CD4-positive, alpha-beta memory T cell (primary cell): ENCODE results near the gene CACHD1. TPM values are rescaled to one million over a fixed set of nuclear protein-coding genes. Genes with fewer than 3 reads are reported as not detected.

Experiments
- CTCF ChIA-PET: fragments of 350-600 bp; sonication (Branson Sonifier 250); formaldehyde crosslinking; loops from one replicate; lab custom pipeline; 2021; ENCODE audit warnings: inconsistent platforms; ENCODE audit not compliant: partially characterized antibody; lab: Charles Lee
- POLR2A ChIA-PET: fragments of 350-600 bp; sonication (Branson Sonifier 250); formaldehyde crosslinking; loops from one replicate; lab custom pipeline; 2021; ENCODE audit not compliant: partially characterized antibody; lab: Charles Lee
- DNase-seq, 5 donors: peaks; one replicate each; pipeline versions ENCODE4 v3.0.0 to v3.0.0-alpha.2; 2020 to 2022; ENCODE audit warnings: mixed read lengths in 1 of 5
- H3K27ac ChIP-seq: one replicate; pipeline ENCODE4 v1.7.0; 2013; ENCODE audit warnings: low read depth, low read length
- H3K27me3 ChIP-seq: 2 replicates; pipeline ENCODE4 v1.7.0; 2013; ENCODE audit warnings: mild to moderate bottlenecking, low read length, moderate library complexity; ENCODE audit not compliant: insufficient read depth
- H3K36me3 ChIP-seq: 2 replicates; pipeline ENCODE4 v1.7.0; 2013; ENCODE audit warnings: mild to moderate bottlenecking, low read length, moderate library complexity; ENCODE audit not compliant: insufficient read depth
- H3K4me1 ChIP-seq: 2 replicates; pipeline ENCODE4 v1.7.0; 2013; ENCODE audit warnings: mild to moderate bottlenecking, low read length, moderate library complexity; ENCODE audit not compliant: insufficient read depth
- H3K4me3 ChIP-seq, 2 donors: one replicate each; pipeline ENCODE4 v1.7.0; 2013; ENCODE audit warnings: low read length in 2 of 2, mild to moderate bottlenecking in 1 of 2
- H3K9me3 ChIP-seq, 2 donors: one replicate each; pipeline ENCODE4 v1.7.0; 2013; ENCODE audit warnings: low read length in 2 of 2, control low read depth in 1 of 2; ENCODE audit not compliant: control insufficient read depth in 1 of 2
- H3K27ac Mint-ChIP-seq, 7 donors: one replicate each; pipeline ENCODE4 v1.8.0; 2020 to 2021; ENCODE audit warnings: mixed read lengths in 7 of 7, mild to moderate bottlenecking in 6 of 7, inconsistent platforms in 3 of 7, moderate library complexity in 3 of 7
- H3K27me3 Mint-ChIP-seq, 2 donors: one replicate each; pipeline ENCODE4 v1.8.0; 2020 to 2021; ENCODE audit warnings: mixed read lengths in 2 of 2
- H3K36me3 Mint-ChIP-seq, 2 donors: one replicate each; pipeline ENCODE4 v1.8.0; 2020 to 2021; ENCODE audit warnings: mixed read lengths in 2 of 2, inconsistent platforms in 1 of 2, mild to moderate bottlenecking in 1 of 2
- H3K4me1 Mint-ChIP-seq, 4 donors: one replicate each; pipeline ENCODE4 v1.8.0; 2020 to 2021; ENCODE audit warnings: mixed read lengths in 4 of 4, mild to moderate bottlenecking in 1 of 4
- H3K4me3 Mint-ChIP-seq, 8 donors: one replicate each; pipeline ENCODE4 v1.8.0; 2020 to 2021; ENCODE audit warnings: mixed read lengths in 8 of 8, mild to moderate bottlenecking in 7 of 8, moderate library complexity in 6 of 8, inconsistent platforms in 3 of 8
- H3K9me3 Mint-ChIP-seq, 8 donors: one replicate each; pipeline ENCODE4 v1.8.0; 2020 to 2021; ENCODE audit warnings: mixed read lengths in 8 of 8, mild to moderate bottlenecking in 5 of 8, inconsistent platforms in 3 of 8, moderate library complexity in 1 of 8
- intact Hi-C: fragments of 100-400 bp; cut with micrococcal nuclease; formaldehyde crosslinking; loops from one replicate; pipeline ENCODE4 v1.15.1; 2023
- polyA plus RNA-seq, 2 donors: library from polyadenylated mRNA; unstranded; fragments of 300-500 nt; fragmentation: Illumina TruSeq; gene quantifications; one replicate each; pipeline ENCODE4 v1.2.3, GENCODE V29; 2021
- total RNA-seq, 2 experiments: library from RNA; stranded (reverse); gene quantifications; one replicate each; pipeline ENCODE4 v1.2.3, GENCODE V29; 2021

Gene CACHD1
- total and polyA plus RNA-seq, 4 experiments from 2014 or later: 0.11 to 0.17 TPM; not detected in 2

DNA sequence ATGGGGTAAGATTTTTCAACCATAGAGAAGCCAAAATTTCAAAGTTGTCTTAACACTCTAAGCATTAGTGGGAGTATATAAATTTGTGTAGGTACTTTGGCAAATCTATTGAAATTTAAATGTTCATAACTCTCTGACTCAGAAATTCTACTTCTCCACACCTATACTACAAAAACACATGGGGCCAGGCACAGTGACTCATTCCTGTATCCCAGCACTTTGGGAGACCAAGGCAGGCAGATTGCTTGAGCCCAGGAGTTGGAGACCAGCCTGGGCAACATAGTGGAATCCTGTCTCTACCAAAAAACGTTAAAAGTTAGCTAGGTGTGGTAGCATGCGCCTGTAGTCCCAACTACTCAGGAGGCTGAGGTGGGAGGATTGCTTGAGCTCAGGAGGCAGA, 233.7 kb downstream of the CACHD1 start:
- no peaks in the 10 kb centered on the region for H3K9me3 ChIP-seq
- H3K36me3 ChIP-seq: no peaks in the 10 kb centered on the region
- H3K4me3 ChIP-seq: no peak overlapping the region
- ChIA-PET CTCF (no interaction called here), POLR2A (no interaction called here)
- peaks cover 6 to 16% of the 10 kb centered on the region in 2 donors for H3K27me3 Mint-ChIP-seq
- DNase-seq: no peak
- H3K27ac Mint-ChIP-seq: no peak overlapping the region
- H3K4me1 ChIP-seq: no peaks in the 10 kb centered on the region
- H3K9me3 Mint-ChIP-seq: peaks cover 0 to 2% (median 0%) of the 10 kb centered on the region in 8 donors
- no peak overlapping the region for H3K27ac ChIP-seq
- no peak overlapping the region for H3K4me3 Mint-ChIP-seq
- intact Hi-C loops: no loop called here
- no peaks in the 10 kb centered on the region for H3K4me1 Mint-ChIP-seq
- H3K27me3 ChIP-seq: no peaks in the 10 kb centered on the region
- H3K36me3 Mint-ChIP-seq: no peaks in the 10 kb centered on the region

DNA sequence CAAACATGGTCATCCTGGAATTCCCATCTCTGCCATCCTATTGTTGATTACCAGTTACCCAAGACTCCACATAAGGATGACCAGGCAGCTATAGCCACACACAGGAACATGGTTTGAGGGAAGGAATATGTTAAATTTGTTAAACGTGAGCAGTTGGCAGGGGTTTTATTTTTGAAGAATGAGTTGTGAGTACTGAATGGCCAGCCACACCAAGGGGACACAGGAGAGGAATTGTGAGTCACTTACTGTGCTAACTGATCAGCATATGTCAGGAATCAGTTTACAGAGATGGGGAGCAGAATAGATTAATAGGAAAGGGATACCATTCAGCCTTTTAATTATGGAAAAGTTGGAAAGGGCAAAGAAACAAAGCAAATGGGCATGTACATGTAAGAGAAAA, 235.7 kb downstream of the CACHD1 start:
- H3K4me1 Mint-ChIP-seq: no peaks in the 10 kb centered on the region
- Histone ChIP-seq H3K9me3 (no peaks in the 10 kb centered on the region), H3K36me3 (no peaks in the 10 kb centered on the region), H3K27ac (no peak overlapping the region), H3K27me3 (no peaks in the 10 kb centered on the region), H3K4me1 (no peaks in the 10 kb centered on the region), H3K4me3 (no peak overlapping the region)
- intact Hi-C loops: no loop called here
- CTCF ChIA-PET: no interaction called here
- H3K27me3 Mint-ChIP-seq: peaks cover 3 to 7% of the 10 kb centered on the region in 2 donors
- no peaks in the 10 kb centered on the region for H3K36me3 Mint-ChIP-seq
- peaks cover 0 to 2% (median 0%) of the 10 kb centered on the region in 8 donors for H3K9me3 Mint-ChIP-seq
- no peak overlapping the region for H3K27ac Mint-ChIP-seq
- no peak for DNase-seq
- POLR2A ChIA-PET: no interaction called here
- H3K4me3 Mint-ChIP-seq: no peak overlapping the region

DNA sequence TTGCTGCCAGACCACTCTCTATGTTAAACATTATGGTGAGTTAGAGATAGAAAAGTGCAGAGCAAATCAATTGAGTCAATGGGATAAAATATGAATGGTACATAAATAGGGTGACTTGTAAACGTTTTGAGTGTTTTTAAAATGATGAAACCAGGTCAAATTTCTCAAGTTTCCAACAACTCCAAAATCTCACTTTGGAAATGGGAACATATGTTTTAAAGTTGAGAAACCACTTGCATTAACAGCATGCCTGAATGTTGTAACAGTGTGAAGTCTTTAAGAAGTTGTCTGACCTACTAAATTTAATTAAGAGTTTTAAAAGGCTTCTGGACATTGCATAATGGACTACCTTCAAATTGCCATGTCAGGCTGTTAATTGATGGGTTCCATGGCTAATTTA, 241.3 kb downstream of the CACHD1 start:
- no peaks in the 10 kb centered on the region for H3K36me3 Mint-ChIP-seq
- H3K4me3 ChIP-seq: no peak overlapping the region
- no peak overlapping the region for H3K27ac Mint-ChIP-seq
- DNase-seq: no peak
- no peaks in the 10 kb centered on the region for H3K4me1 ChIP-seq
- H3K27me3 Mint-ChIP-seq: peaks cover 0 to 3% of the 10 kb centered on the region in 2 donors
- no peaks in the 10 kb centered on the region for H3K4me1 Mint-ChIP-seq
- no peak overlapping the region for H3K27ac ChIP-seq
- ChIA-PET CTCF (no interaction called here), POLR2A (no interaction called here)
- no peaks in the 10 kb centered on the region for H3K27me3 ChIP-seq
- H3K36me3 ChIP-seq: no peaks in the 10 kb centered on the region
- H3K9me3 ChIP-seq: no peaks in the 10 kb centered on the region
- no peak overlapping the region for H3K4me3 Mint-ChIP-seq
- H3K9me3 Mint-ChIP-seq: peaks cover 0 to 3% (median 0%) of the 10 kb centered on the region in 8 donors
- intact Hi-C loops: no loop called here

DNA sequence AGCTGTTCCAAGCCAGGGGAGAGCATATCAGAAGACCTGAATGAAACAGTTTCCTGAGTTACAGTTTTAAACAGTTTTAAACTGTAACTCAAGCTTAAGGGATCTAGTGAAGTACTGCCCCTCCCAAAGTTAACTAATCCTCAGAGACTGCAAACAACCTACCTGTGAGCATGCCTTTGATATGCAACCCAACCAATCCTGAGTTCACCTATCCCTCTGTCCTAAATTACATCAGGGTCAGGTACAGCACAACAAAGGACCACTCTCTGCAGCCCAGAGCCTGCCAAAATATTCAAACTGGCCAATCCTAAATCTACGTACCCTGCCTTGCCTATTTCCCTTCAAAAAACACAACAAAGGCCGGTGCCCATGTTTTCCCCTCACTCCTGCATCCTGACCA, 242.1 kb downstream of the CACHD1 start:
- H3K9me3 ChIP-seq: no peaks in the 10 kb centered on the region
- intact Hi-C loops: no loop called here
- Mint-ChIP-seq H3K4me1 (no peaks in the 10 kb centered on the region), H3K27me3 (peaks cover 0 to 3% of the 10 kb centered on the region in 2 donors), H3K9me3 (peaks cover 0 to 3% (median 0%) of the 10 kb centered on the region in 8 donors), H3K27ac (no peak overlapping the region), H3K4me3 (no peak overlapping the region), H3K36me3 (no peaks in the 10 kb centered on the region)
- H3K36me3 ChIP-seq: no peaks in the 10 kb centered on the region
- ChIA-PET CTCF (no interaction called here), POLR2A (no interaction called here)
- no peak overlapping the region for H3K27ac ChIP-seq
- H3K4me1 ChIP-seq: no peaks in the 10 kb centered on the region
- DNase-seq: no peak
- no peak overlapping the region for H3K4me3 ChIP-seq
- no peaks in the 10 kb centered on the region for H3K27me3 ChIP-seq

DNA sequence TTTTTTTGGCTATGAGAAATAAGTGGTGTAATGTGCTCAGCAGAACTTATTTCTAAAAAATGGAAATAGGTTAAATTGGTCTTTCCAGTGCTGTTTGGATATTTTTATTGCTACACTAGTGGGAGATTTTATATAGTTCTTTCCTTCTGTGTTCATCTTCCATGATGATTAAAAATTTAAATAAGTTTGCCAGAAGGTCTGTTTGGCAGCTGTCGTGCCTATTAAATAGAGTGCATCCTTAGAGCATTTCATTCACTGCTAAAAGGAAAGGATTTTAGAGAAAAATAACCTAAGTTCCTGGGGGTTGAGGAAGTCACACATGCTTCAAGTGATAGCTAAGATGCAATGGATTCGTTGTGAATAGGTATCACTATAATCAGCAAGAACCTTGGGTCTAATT, 245.3 kb downstream of the CACHD1 start:
- H3K4me1 ChIP-seq: no peaks in the 10 kb centered on the region
- POLR2A ChIA-PET: no interaction called here
- H3K27me3 ChIP-seq: no peaks in the 10 kb centered on the region
- H3K36me3 ChIP-seq: no peaks in the 10 kb centered on the region
- CTCF ChIA-PET: interaction anchor here (1.3 kb wide), 1 partner anchor 38 kb away, joined by 3 read pairs; no protein-coding TSS in a partner anchor
- H3K27ac Mint-ChIP-seq: no peak overlapping the region
- no peak for DNase-seq
- peaks cover 3 to 5% of the 10 kb centered on the region in 2 donors for H3K27me3 Mint-ChIP-seq
- intact Hi-C loops: no loop called here
- no peak overlapping the region for H3K4me3 ChIP-seq
- H3K4me3 Mint-ChIP-seq: no peak overlapping the region
- H3K9me3 ChIP-seq: no peaks in the 10 kb centered on the region
- H3K9me3 Mint-ChIP-seq: peaks cover 0 to 16% (median 11%) of the 10 kb centered on the region in 8 donors
- H3K4me1 Mint-ChIP-seq: no peaks in the 10 kb centered on the region
- H3K27ac ChIP-seq: no peak overlapping the region
- H3K36me3 Mint-ChIP-seq: no peaks in the 10 kb centered on the region

DNA sequence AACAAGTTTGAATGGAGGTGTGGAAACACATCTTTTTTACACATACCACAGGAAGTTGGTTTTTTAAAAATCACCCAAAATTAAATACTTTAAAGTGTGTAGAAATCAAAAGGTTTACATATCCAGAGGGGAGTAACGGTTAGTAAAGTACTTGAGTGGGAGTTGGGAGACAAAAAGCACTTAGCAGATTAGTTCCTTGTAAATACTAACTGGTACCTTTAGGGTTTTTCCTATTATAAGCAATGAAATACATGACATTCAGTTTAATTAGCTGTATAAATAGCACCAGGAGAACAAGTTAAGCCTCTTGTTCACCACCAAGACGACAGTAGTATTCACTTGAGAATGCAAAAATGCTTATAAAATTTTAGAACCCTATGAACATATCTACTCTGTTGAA, 251.2 kb downstream of the CACHD1 start:
- Mint-ChIP-seq H3K27ac (no peak overlapping the region), H3K4me3 (no peak overlapping the region), H3K4me1 (no peaks in the 10 kb centered on the region), H3K36me3 (no peaks in the 10 kb centered on the region), H3K27me3 (peaks cover 17 to 23% of the 10 kb centered on the region in 2 donors), H3K9me3 (peaks cover 0 to 16% (median 11%) of the 10 kb centered on the region in 8 donors)
- Histone ChIP-seq H3K27me3 (peaks cover 9% of the 10 kb centered on the region), H3K36me3 (no peaks in the 10 kb centered on the region), H3K27ac (no peak overlapping the region), H3K9me3 (no peaks in the 10 kb centered on the region), H3K4me1 (no peaks in the 10 kb centered on the region), H3K4me3 (no peak overlapping the region)
- no peak for DNase-seq
- intact Hi-C loops: no loop called here
- ChIA-PET CTCF (no interaction called here), POLR2A (no interaction called here)

DNA sequence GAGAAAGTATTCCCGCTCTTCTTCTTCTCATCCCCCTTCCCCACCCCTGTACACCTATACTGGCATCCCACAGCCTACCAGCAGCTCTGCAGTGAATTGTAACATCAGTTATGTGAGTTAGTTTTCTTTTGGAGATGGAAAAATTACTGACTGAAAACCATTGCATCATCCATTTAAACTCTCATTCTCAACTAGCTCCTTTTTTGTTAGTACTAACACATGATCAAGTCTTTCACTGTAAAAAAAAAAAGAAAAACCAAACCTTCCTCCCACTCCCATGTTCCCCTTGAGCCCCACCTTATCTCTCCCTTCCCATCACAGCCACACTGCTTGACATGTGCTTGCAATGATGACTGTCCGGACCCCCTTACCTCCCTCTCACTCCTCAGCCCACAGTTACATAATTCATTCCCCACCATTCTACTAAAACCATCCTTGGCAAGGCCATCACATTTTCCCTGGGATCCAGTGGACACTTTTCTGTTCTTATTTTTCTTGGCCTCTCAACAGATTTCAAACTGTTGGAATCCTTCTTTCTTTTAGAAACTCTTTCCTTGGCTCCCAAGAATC, 251.7 kb downstream of the CACHD1 start:
- Histone ChIP-seq H3K9me3 (no peaks in the 10 kb centered on the region), H3K4me3 (no peak overlapping the region), H3K27ac (no peak overlapping the region), H3K27me3 (peaks cover 9% of the 10 kb centered on the region), H3K4me1 (no peaks in the 10 kb centered on the region), H3K36me3 (no peaks in the 10 kb centered on the region)
- no peak overlapping the region for H3K4me3 Mint-ChIP-seq
- H3K9me3 Mint-ChIP-seq: peaks cover 0 to 16% (median 11%) of the 10 kb centered on the region in 8 donors
- no peaks in the 10 kb centered on the region for H3K36me3 Mint-ChIP-seq
- H3K4me1 Mint-ChIP-seq: no peaks in the 10 kb centered on the region
- peaks cover 17 to 23% of the 10 kb centered on the region in 2 donors for H3K27me3 Mint-ChIP-seq
- CTCF ChIA-PET: no interaction called here
- no peak overlapping the region for H3K27ac Mint-ChIP-seq
- POLR2A ChIA-PET: no interaction called here
- intact Hi-C loops: no loop called here
- no peak for DNase-seq
